Psoas muscle (tissue), 8 donors: ENCODE results near the gene BTN1A1. TPM values are rescaled to one million over a fixed set of nuclear protein-coding genes. Genes with fewer than 3 reads are reported as not detected.

Experiments
- ATAC-seq, 4 donors: fragments of 200-7000 bp; cut with Tn5 transposase; one replicate each; pipeline ENCODE4 v1.9.1; 2020; ENCODE audit warnings: moderate library complexity in 3 of 4, mild to moderate bottlenecking in 2 of 4
- DNase-seq, 2 donors: peaks; one replicate each; pipeline ENCODE4 v3.0.0-alpha.2; 2020
- H3K27ac ChIP-seq: fragments of 200-600 bp; one replicate; pipeline ENCODE4 v1.8.0; 2022
- H3K27me3 ChIP-seq, 3 donors: fragments of 200-600 bp in 1 of 3; one replicate each; pipeline versions ENCODE4 v1.6.1 to v1.8.0; 2013 to 2022; ENCODE audit warnings: low read length in 2 of 3, mild to moderate bottlenecking in 2 of 3, moderate library complexity in 1 of 3; ENCODE audit not compliant: insufficient read depth in 3 of 3
- H3K36me3 ChIP-seq, 2 donors: fragments of 200-600 bp in 1 of 2; one replicate each; pipeline versions ENCODE4 v1.6.1 to v1.8.0; 2013 to 2022; ENCODE audit warnings: low read depth in 1 of 2, mild to moderate bottlenecking in 1 of 2, moderate library complexity in 1 of 2; ENCODE audit not compliant: insufficient read depth in 1 of 2
- H3K4me1 ChIP-seq: fragments of 200-600 bp; one replicate; pipeline ENCODE4 v1.8.0; 2022
- H3K4me3 ChIP-seq: fragments of 200-600 bp; one replicate; pipeline ENCODE4 v1.8.0; 2022; ENCODE audit warnings: mild to moderate bottlenecking
- H3K9me3 ChIP-seq: fragments of 200-600 bp; one replicate; pipeline ENCODE4 v1.8.0; 2022
- CTCF ChIP-seq: fragments of 200-600 bp; IDR thresholded peaks from one replicate; pipeline ENCODE4 v1.8.0; 2022; ENCODE audit warnings: antibody characterized with exemption
- WGBS, 3 donors: extraction: QIAGEN DNeasy Blood & Tissue Kit; methylation state at CpG; one replicate each; pipeline versions ENCODE4 v1.1.6 to v1.1.7; 2013; 5-methylcytosine and 5-hydroxymethylcytosine counted together
- intact Hi-C, 2 donors: fragments of 100-400 bp; cut with DNase I; formaldehyde crosslinking; loops; one replicate each; pipeline versions ENCODE4 v1.11.0 to v1.14.2; 2022
- polyA plus RNA-seq, 3 donors: library from polyadenylated mRNA; stranded (reverse); fragments of 200-250 nt; gene quantifications; one replicate each; pipeline ENCODE4 v1.2.3, GENCODE V29; 2013
- total RNA-seq, 4 donors: library from RNA; stranded (reverse); fragmentation: NEBNext Ultra II Directional in 2 of 4; extraction: Animal tissue kit (Norgen Biotek cat#: 25700) in 2 of 4; gene quantifications; one replicate each; pipeline versions ENCODE4 v1.2.1 to v1.2.4, GENCODE V29; 2021 to 2023
- donor health status: healthy with polysubstance abuse.
- donor health status: DM: no; HTN: no; CAD: no; lungs with moderate emphysema.
- donor health status: Bipolar disorder and iron deficiency.
- donor health status: healthy.
- donor health status: DM: yes; HTN: yes; CAD: no.
- donor health status: DM: no; HTN: no; CAD: no.
- donor health status: DM: no; HTN: no; CAD: no.
- donor health status: DM: yes; HTN: yes; CAD: no.

BTN1A1 gene
- total and polyA plus RNA-seq, 7 donors = not detected

- no peaks in the 10 kb centered on the region for H3K36me3 ChIP-seq
- H3K27ac ChIP-seq = no peak overlapping the region
- 84 to 86% (median 86%) methylated on average over 6 of the region's 6 CpGs for WGBS, 3 donors
- ATAC-seq = no peak
- TF ChIP-seq CTCF = no peak
- H3K4me3 ChIP-seq = no peak overlapping the region
- H3K27me3 ChIP-seq = no peaks in the 10 kb centered on the region
- H3K4me1 ChIP-seq = no peaks in the 10 kb centered on the region
- intact Hi-C loops = no loop called here
- H3K9me3 ChIP-seq = peaks cover 3% of the 10 kb centered on the region
- DNase-seq = no peak
These were observed 14.9 kb upstream of the BTN1A1 start for GRCh38 chr6:26485112-26485780.

- Histone ChIP-seq H3K27ac (no peak overlapping the region), H3K4me1 (no peaks in the 10 kb centered on the region), H3K4me3 (no peak overlapping the region), H3K36me3 (no peaks in the 10 kb centered on the region), H3K27me3 (no peaks in the 10 kb centered on the region), H3K9me3 (peaks cover 3% of the 10 kb centered on the region)
- no peak for DNase-seq
- intact Hi-C loops = no loop called here
- 81 to 90% (median 87%) methylated on average over 5 of the region's 5 CpGs for WGBS, 3 donors
- ATAC-seq = no peak
- TF ChIP-seq CTCF = no peak
These were observed 13.7 kb upstream of the BTN1A1 start for GRCh38 chr6:26486358-26486757.

GRCh38 chr6:26487466-26487865, 12.6 kb upstream of the BTN1A1 start:
- TF ChIP-seq CTCF = no peak
- intact Hi-C loops = no loop called here
- Histone ChIP-seq H3K36me3 (no peaks in the 10 kb centered on the region), H3K4me1 (no peaks in the 10 kb centered on the region), H3K27ac (no peak overlapping the region), H3K9me3 (peaks cover 3% of the 10 kb centered on the region), H3K4me3 (no peak overlapping the region), H3K27me3 (no peaks in the 10 kb centered on the region)
- DNase-seq = no peak
- whole genome bisulfite sequencing, 3 donors = 90 to 93% (median 93%) methylated on average over 1 of the region's 1 CpG
- ATAC-seq = no peak

GRCh38 chr6:26489996-26490964, 9.8 kb upstream of the BTN1A1 start:
- WGBS, 3 donors = 87 to 94% (median 90%) methylated on average over 8 of the region's 8 CpGs
- TF ChIP-seq CTCF = no peak

More at GRCh38 chr6:26489996-26490964, 9.8 kb upstream of the BTN1A1 start:
- Histone ChIP-seq H3K27me3 (no peaks in the 10 kb centered on the region), H3K36me3 (no peaks in the 10 kb centered on the region), H3K27ac (no peak overlapping the region), H3K4me3 (no peak overlapping the region), H3K9me3 (peaks cover 3% of the 10 kb centered on the region), H3K4me1 (no peaks in the 10 kb centered on the region)
- intact Hi-C loops = no loop called here
- ATAC-seq (no peak), DNase-seq (no peak)
